ENCODE data around the gene ATF4. TPM values are rescaled to one million over a fixed set of nuclear protein-coding genes. Genes with fewer than 3 reads are reported as not detected.

ATF4 gene
- total and polyA plus RNA-seq, 2 of the 13 experiments (the other 11 are each of a cell fraction or from before 2014, with no cell fraction given) = 486 to 1,297 TPM

DNA sequence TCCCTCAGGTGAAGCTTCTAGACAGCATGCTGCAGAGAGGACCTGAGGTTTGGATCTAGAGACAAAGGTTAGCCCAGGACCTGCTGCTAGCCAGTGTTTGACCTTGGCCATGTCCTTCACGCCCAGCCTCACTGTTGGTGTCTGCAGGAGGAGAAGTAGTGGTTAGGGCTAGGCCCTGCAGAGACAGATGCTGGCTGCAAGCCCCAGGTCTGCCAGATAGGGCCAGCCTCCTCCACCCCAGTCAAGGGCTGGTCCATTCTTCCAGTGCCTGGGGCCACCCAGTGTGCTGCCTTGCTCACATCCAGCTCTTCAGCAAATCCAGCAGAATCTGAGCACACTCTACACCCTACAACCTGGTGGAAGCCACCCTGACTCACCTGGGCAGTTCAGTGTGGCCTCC, 39.8 kb upstream of the ATF4 start:
- Histone ChIP-seq H3K27me3 (ENCODE audit: control insufficient read depth in 1 of 2, insufficient read depth in 2 of 2, low read length in 2 of 2) (no peaks in the 10 kb centered on the region; a peak in 1 of 5 replicates), H3K9ac (ENCODE audit: insufficient read depth, low read depth, low read length) (no peak overlapping the region), H3K9me3 (ENCODE audit: low read length) (no peaks in the 10 kb centered on the region), H4K20me1 (ENCODE audit: insufficient read depth, low read length) (no peaks in the 10 kb centered on the region), H3K79me2 (ENCODE audit: insufficient read depth, low read length) (no peaks in the 10 kb centered on the region), H2AFZ (ENCODE audit: low read length) (no peak overlapping the region), H3K36me3 (replicated peaks in 1 of 2; ENCODE audit: control insufficient read depth in 1 of 2, insufficient read depth in 2 of 2, low read length in 2 of 2) (no peaks in the 10 kb centered on the region), H3K4me2 (ENCODE audit: low read depth, low read length) (no peak overlapping the region), H3K27ac (ENCODE audit: extremely low read length, insufficient read depth, low read length) (no peak overlapping the region), H3K4me1 (ENCODE audit: insufficient read depth, low read length) (peaks cover 1% of the 10 kb centered on the region; the same call in 1 of the 2 replicates), H3K4me3 (replicated peaks in 1 of 3; ENCODE audit: insufficient read depth in 1 of 3, low read depth in 2 of 3, low read length in 3 of 3) (no peak overlapping the region)
- BruUV-seq (replicated peaks) = no TSS peak
- ATAC-seq (no peak), DNase-seq (ENCODE audit: low spot score) (no peak), FAIRE-seq (no peak)
- ChIA-PET POLR2A (interaction anchor here (1.1 kb wide), 1 partner anchor 39 kb away, joined by 4 read pairs; the partner anchor contains the start of gene ATF4), CTCF (ENCODE audit: low intra/inter-chr PET ratio, low total read pairs) (no interaction called here)
- WGBS (ENCODE audit: low lambda C conversion rate) = no CpG with 5 or more reads among the region's 1 CpG
- intact Hi-C loops (cut with micrococcal nuclease; ENCODE audit: unreplicated experiment) (no loop called here), in situ Hi-C loops (cut with HindIII; ENCODE audit: extremely low pct_ligation_motif_present, low pct_unique_long_range_greater_than_20kb) (no loop called here)
- TF ChIP-seq THRA (CRISPR knock-in tag; IDR thresholded peaks at IDR 0.05; ENCODE audit: borderline replicate concordance) = no peak
- TF ChIP-seq, protein P1, sequence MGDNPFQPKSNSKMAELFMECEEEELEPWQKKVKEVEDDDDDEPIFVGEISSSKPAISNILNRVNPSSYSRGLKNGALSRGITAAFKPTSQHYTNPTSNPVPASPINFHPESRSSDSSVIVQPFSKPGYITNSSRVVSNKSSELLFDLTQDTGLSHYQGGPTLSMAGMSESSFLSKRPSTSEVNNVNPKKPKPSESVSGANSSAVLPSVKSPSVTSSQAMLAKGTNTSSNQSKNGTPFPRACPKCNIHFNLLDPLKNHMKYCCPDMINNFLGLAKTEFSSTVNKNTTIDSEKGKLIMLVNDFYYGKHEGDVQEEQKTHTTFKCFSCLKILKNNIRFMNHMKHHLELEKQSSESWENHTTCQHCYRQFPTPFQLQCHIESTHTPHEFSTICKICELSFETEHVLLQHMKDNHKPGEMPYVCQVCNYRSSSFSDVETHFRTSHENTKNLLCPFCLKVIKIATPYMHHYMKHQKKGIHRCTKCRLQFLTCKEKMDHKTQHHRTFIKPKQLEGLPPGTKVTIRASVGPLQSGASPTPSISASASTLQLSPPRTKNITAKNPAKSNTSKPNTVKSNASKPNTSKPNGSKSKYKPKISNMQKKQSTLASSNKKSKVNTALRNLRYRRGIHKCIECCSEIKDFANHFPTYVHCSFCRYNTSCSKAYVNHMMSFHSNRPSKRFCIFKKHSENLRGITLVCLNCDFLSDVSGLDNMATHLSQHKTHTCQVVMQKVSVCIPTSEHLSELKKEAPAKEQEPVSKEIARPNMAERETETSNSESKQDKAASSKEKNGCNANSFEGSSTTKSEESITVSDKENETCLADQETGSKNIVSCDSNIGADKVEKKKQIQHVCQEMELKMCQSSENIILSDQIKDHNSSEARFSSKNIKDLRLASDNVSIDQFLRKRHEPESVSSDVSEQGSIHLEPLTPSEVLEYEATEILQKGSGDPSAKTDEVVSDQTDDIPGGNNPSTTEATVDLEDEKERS (CRISPR knock-in tag; IDR thresholded peaks at IDR 0.05) = no peak
- TF ChIP-seq NRL (CRISPR knock-in tag; IDR thresholded peaks at IDR 0.05; ENCODE audit: borderline replicate concordance) = no peak
- no peak for TF ChIP-seq HOXA7 (CRISPR knock-in tag; IDR thresholded peaks at IDR 0.05)
- TF ChIP-seq TAF15 (IDR thresholded peaks at IDR 0.05; ENCODE audit: low read depth, low read length, poor library complexity, severe bottlenecking) = no peak
- no peak for TF ChIP-seq MTF1 (CRISPR knock-in tag; IDR thresholded peaks at IDR 0.05)
- no peak for TF ChIP-seq SAP130 (CRISPR knock-in tag; IDR thresholded peaks at IDR 0.05; ENCODE audit: low read depth)
- no peak for TF ChIP-seq CERS6 (CRISPR knock-in tag; IDR thresholded peaks at IDR 0.05)
- no peak for TF ChIP-seq HOMEZ (CRISPR knock-in tag; IDR thresholded peaks at IDR 0.05; ENCODE audit: low read depth)

All from HepG2 (cell line).